NB4 (cell line): ENCODE measurements around the gene C11orf68.

Experiments used
- POLR2A ChIP-seq: IDR thresholded peaks from 2 replicates; pipeline ENCODE4 v1.6.1; 2011; ENCODE audit warnings: mild to moderate bottlenecking; ENCODE audit not compliant: insufficient read length; ENCODE audit errors: extremely low read depth
- TF ChIP-seq, protein P1 (sequence below): IDR thresholded peaks from one replicate; pipeline ENCODE4 v1.5.1; 2012; ENCODE audit warnings: low read depth, low read length
- TF ChIP-seq, protein P2 (sequence below): IDR thresholded peaks from 2 replicates; pipeline ENCODE4 v1.6.1; 2011; ENCODE audit warnings: low read depth, low read length

DNA sequence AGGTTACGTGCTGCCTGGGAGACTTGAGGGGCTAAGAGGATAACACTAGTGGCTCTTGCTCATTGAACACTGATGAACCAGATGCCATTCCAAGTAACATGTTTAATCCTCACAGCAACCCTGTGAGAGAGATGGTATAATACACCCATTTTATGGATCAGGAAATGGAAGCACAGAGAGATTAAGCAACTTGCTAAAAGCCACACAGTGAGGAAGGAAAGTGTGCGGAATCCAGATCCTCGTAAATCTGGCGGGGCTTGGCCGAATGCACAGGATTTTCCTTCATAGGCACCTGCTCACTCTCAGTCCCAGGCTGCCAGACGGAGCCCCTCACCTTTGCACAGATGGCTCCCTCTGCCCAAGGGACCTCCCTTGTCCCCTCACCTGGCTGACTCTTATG is 11.0 kb downstream of the C11orf68 start:
- TF ChIP-seq, protein P1, sequence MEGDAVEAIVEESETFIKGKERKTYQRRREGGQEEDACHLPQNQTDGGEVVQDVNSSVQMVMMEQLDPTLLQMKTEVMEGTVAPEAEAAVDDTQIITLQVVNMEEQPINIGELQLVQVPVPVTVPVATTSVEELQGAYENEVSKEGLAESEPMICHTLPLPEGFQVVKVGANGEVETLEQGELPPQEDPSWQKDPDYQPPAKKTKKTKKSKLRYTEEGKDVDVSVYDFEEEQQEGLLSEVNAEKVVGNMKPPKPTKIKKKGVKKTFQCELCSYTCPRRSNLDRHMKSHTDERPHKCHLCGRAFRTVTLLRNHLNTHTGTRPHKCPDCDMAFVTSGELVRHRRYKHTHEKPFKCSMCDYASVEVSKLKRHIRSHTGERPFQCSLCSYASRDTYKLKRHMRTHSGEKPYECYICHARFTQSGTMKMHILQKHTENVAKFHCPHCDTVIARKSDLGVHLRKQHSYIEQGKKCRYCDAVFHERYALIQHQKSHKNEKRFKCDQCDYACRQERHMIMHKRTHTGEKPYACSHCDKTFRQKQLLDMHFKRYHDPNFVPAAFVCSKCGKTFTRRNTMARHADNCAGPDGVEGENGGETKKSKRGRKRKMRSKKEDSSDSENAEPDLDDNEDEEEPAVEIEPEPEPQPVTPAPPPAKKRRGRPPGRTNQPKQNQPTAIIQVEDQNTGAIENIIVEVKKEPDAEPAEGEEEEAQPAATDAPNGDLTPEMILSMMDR, result no peak
- no peak for TF ChIP-seq POLR2A
- TF ChIP-seq, protein P2, sequence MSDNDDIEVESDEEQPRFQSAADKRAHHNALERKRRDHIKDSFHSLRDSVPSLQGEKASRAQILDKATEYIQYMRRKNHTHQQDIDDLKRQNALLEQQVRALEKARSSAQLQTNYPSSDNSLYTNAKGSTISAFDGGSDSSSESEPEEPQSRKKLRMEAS, result no peak
